Globus pallidus (tissue), 1 donor: ENCODE results near the gene UBE2Q2.
"Not testable (repeated sequence)": the region's sequence is repeated elsewhere in the genome, so short reads cannot be mapped to it uniquely, and the experiment has no call there.

Source experiments
- DNase-seq: peaks from one replicate; pipeline ENCODE4 v3.0.0-alpha.2; 2015; ENCODE audit warnings: low spot score

UBE2Q2 gene

GRCh38 chr15:75864213-75865059, 21.2 kb downstream of the UBE2Q2 start:
- no peak for DNase-seq

GRCh38 chr15:75866045-75866444, 22.8 kb downstream of the UBE2Q2 start:
- DNase-seq, result not testable (repeated sequence)

- DNase-seq, result no peak
Observed at GRCh38 chr15:75866916-75867315, 23.7 kb downstream of the UBE2Q2 start.

GRCh38 chr15:75867449-75867848, 24.2 kb downstream of the UBE2Q2 start:
- DNase-seq, result no peak

GRCh38 chr15:75868019-75868418, 24.8 kb downstream of the UBE2Q2 start:
- no peak for DNase-seq

GRCh38 chr15:75869446-75869845, 26.2 kb downstream of the UBE2Q2 start:
- no peak for DNase-seq

GRCh38 chr15:75871589-75871988, 28.3 kb downstream of the UBE2Q2 start:
- DNase-seq, result not testable (repeated sequence)

- DNase-seq, result no peak
Observed at GRCh38 chr15:75872403-75872990, 29.2 kb downstream of the UBE2Q2 start.

GRCh38 chr15:75884041-75884440, 40.8 kb downstream of the UBE2Q2 start:
- no peak for DNase-seq

- no peak for DNase-seq
Observed at GRCh38 chr15:75887178-75887577, 43.9 kb downstream of the UBE2Q2 start.

GRCh38 chr15:75891895-75892294, 48.6 kb downstream of the UBE2Q2 start:
- DNase-seq, result no peak

GRCh38 chr15:75895731-75896130, 52.5 kb downstream of the UBE2Q2 start:
- DNase-seq, result no peak

- DNase-seq, result no peak
Observed at GRCh38 chr15:75900577-75900976, 57.3 kb downstream of the UBE2Q2 start.

- no peak for DNase-seq
Observed at GRCh38 chr15:75902129-75902557, 58.9 kb downstream of the UBE2Q2 start.

GRCh38 chr15:75903331-75904239, 60.3 kb downstream of the UBE2Q2 start, which contains the start of gene FBXO22:
Gene FBXO22 (plus strand): TSS chr15:75903878. CDS start chr15:75903964, 86 bp downstream.
- DNase-seq, result peak; percentile 76

- DNase-seq, result no peak
Observed at GRCh38 chr15:75905231-75905630, 62.0 kb downstream of the UBE2Q2 start.

GRCh38 chr15:75910355-75910754, 67.1 kb downstream of the UBE2Q2 start:
- not testable (repeated sequence) for DNase-seq

GRCh38 chr15:75916978-75917377, 73.7 kb downstream of the UBE2Q2 start:
- no peak for DNase-seq

GRCh38 chr15:75918135-75918534, 74.9 kb downstream of the UBE2Q2 start:
- no peak for DNase-seq

GRCh38 chr15:75920079-75920478, 76.8 kb downstream of the UBE2Q2 start:
- DNase-seq, result no peak

GRCh38 chr15:75921732-75922703, 78.8 kb downstream of the UBE2Q2 start:
- no peak for DNase-seq
